Measurements from ENCODE around the gene DGKG.
A peak's percentile ranks its signal among the peaks of the same experiment; 100 is the strongest.

Gene DGKG

DNA sequence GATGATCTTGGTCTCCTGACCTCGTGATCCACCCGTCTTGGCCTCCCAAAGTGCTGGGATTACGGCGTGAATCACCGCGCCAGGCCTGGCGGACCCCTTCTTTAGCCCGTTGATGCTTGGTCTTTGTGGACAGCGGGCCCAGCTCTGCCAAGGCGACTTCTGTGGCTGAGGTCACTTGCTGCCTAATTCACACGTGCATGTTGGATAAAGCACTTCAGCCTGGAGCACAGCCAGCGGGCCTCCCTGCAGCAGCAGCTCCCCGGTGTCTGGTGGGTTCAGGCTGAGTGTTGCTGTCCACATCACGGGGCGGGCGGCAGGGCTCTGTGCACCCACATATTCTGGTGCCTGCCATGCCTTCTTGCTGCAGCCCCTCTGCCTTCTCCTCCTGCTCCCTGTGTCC lies 88.4 kb downstream of the DGKG start:
- DNase-seq (ENCODE audit: low spot score), result no peak

DNA sequence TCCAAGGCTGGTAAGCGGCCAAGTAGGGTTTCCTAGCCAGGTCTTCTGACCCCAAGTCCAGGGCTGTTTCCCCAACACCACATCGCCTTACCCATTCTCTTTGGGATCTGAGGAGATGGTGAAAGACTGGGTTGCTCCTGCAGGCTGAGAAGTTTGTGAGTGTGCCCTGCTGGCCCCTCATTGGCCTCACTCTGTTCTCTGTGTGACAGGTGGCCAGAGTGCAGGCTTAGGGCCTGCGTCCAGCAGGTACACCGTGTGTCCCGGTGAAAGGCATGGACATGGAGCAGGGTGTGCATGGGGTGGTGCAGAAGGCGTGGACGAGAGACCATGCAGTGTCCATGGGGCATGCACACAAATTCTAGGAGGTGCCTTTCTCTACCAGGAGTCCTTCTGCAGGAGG lies 91.3 kb downstream of the DGKG start:
- DNase-seq (ENCODE audit: low spot score), result no peak

DNA sequence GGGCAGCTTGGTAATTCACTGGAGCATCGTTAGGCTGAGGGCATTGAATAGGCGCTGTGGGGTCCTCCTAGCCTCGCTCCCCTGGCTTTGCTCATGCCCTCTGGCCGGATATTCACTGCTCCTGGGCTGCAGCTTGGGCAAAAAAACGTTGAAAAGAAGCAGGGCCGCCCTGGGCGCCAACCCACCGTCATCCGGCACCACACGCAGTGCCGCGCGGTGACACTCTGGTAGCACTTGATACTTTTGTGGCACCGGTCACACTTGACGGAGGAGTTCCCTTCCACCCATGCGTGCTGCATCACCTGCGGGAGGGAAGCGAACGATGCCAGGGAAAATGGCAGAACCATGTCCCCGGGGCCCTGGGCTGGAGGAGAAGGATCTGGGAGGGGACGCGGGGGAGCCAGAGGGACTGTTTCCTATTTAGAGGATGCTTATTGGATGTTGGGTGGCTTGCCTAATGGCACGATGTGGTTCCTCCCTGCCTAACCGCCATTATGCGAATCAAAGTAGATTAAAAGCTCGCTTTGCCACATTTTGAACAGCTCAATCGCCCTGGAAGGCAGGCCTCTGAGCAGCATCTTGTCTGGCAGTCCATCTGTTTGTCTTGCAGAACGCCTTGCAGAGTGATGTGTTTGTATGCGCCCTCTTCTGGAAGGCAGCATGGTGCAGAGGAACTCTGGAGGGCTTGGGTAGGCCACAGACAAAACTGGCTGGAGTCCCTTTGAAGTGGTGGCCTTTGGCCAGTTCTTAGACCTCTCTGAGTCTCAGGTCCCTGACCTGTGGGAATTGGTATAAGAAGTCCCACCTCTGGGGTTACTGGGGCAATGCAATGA lies 93.2 kb downstream of the DGKG start:
- DNase-seq (ENCODE audit: low spot score), result no peak

DNA sequence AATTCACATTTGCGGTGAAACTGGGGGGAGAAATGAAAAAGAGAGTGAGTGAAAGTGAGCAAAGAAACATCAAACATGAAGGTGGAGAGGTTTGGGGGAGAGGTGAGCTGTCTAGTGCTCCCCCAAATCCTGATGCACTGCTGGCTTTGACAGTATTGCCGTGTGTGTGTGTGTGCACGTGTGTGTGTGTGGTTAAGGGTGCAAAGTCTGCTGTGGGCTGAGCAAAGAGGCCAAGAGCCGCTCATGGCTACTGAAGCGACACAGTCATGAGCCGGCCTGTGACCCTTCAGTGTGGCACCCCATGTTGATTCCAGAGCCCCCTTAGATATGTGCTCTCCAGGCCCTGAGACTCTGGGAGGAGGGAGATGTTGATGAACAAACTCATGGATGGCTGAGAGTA lies 94.3 kb downstream of the DGKG start:
- no peak for DNase-seq (ENCODE audit: low spot score)

GRCh38 chr3:186264608-186265400 lies 97.2 kb downstream of the DGKG start:
- DNase-seq (ENCODE audit: low spot score), result no peak

- DNase-seq (ENCODE audit: low spot score), result no peak
Observed at GRCh38 chr3:186261638-186262037, 100.4 kb downstream of the DGKG start.

DNA sequence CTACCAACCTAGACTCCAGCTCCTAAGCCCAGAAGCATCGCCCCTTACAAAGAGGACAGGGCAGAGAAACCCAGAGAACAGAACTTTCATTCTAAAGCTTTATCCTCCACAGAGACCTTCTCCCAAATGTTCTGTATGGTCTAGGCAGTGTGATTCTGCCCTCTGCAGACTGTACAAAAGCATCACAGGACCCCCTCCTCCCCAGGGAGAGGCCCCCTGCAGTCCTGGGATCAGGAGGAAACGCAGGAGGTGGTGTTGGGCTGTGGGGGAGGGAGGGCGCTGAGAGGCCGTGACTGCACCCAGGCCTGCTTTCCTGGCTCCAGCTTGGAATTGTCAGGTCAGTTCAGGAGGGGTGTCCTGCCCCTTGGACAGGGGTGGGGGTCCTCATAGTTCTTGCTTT lies 101.3 kb downstream of the DGKG start:
- DNase-seq (ENCODE audit: low spot score), result no peak

DNA sequence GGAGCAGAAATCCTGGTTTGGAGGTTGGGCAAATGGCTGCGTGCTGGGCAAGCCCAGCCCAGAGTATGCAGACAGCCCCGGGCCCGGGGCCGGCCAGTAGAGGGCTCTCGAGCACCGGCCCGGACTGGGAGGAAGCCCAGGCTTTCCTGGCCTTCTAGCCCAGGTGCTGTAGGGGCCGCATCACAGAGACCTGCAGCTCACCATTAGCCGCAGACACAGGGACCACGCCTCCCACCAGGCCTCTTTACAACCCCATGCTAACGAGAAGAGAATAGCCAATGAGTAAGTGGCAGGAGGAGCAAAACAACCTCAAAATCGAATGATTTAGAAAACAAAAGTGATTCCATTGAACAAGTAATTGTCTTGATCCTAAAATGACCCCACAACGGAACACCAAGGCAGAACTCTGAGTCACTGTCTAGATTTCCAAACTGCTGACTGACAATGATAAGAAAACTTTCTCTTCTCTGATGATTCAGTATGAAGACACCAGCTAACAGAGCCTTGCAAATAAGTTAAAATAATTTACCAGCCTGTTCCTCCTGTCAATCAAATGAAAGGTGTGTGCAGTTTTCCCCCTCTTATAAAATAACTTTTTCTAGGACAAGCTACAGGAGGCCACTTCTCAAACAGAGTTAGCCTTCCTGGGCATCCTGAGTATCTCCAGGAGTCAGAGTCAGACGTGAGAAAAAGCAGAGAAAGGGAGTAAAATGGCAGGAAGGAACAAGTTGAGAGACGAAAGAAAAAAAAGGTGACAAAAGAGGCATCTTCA lies 102.2 kb downstream of the DGKG start:
- DNase-seq (ENCODE audit: low spot score), result peak; percentile 88

- DNase-seq (ENCODE audit: low spot score), result peak; percentile 40
Observed at GRCh38 chr3:186258968-186259367, 103.1 kb downstream of the DGKG start.

- DNase-seq (ENCODE audit: low spot score), result peak; percentile 27
Observed at GRCh38 chr3:186257866-186258265, 104.2 kb downstream of the DGKG start.

DNA sequence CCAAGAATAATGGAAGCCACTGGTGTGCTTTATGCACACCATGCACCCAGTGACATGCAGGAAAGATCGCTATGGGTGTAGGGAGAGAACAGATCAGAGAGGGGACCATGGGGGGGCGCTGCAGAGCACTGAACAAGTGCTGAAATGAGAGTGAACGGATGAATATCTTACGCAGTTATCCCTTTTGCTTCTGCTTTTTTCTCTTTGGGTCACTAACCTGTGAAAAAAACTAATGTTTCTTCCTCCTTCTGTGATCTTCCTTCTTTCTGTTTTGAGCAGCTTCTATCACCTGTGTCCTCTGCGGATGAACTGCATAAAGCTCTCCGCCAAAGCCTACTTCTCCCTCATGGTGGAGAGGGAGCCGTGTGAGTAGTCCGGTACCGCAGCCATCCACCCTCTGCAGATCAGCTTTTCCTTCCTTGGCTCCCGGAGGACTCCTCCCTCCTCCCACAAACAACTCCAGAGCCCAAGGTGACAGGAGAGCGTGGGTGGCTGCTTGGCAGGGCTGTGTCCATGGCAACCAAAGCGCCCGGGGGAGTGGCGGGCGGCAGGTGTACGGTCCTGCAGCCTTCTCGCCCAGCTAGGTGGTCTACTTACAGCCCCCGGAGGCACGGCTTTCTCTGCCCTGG lies 106.2 kb downstream of the DGKG start:
- DNase-seq (ENCODE audit: low spot score), result peak; percentile 41

DNA sequence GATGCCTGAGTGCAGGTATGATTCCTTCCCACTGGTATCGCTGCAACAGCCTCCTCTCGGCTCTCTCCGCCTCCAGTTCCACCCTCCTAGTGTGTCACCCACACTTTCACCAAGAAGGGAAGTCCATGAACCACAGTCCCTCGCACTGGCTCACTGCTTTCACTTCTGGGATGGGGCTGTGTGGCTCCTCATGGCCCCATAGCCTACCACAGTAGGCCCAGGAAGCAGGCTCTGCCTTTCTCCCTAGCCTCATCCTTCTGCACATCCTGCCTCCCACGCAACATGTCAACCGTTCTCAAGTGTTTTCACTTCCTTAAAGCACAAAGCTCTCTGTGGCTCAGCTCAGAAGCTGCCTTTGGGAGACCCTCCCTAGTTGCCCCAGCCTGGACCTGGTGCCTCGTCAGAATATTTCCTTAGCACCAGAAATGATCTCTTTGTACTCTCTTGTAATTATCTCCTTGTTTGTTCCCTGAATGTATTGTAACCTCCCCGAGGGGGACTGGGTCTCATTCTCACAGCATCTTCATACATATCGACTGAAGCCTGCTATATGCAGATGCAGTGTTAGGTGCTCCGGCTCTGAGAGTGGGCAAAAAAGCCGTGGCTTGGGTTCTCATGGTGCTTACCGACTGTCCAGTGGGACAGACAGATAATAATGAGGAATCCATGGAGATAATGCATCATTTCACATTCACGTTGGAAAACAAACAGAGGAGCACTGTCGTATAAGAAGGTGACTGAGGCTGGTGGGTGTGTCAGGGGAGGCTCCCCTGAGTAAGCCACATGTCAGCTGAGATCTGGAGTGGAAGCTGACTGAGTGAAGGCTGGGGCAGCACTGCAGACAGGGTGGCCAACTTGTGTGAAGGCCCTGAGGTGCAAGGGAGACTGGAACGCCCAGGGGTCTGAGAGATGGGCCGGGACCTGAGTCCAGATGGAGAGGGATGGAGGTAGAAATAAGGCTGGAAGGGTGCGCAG lies 107.1 kb downstream of the DGKG start:
- DNase-seq (ENCODE audit: low spot score), result no peak

DNA sequence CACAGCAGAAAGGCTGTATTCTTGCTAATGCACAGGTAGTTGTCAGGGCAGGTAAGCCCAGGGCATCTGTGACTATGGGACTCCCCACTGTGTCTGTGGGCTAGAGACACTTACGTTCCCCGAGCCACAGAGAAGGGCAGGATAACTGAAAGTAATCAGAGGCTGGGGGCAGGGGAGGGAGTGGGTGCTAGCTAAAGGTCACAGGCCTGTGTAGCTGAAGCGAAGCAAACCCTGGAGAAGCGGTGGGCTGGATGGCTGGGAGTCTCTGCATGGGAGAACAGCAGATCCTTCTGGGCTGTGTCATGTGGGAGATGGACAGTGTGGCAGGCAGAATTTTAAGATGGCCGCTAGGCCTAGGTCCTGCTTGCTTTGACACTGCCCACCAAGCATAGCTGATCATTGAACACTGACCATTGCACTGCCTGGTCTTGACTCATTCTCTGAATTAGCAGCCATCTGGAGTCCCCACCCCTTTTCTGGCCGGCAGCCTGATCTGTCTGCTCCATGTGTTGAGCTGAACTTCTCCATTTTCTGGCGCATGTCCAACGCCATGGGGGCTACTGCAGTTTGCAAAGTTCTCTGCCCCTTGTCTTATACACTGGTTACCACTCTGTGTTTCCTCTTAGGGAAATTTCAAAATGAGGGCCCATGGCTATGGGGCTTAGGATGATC lies 110.0 kb downstream of the DGKG start:
- DNase-seq (ENCODE audit: low spot score), result no peak

DNA sequence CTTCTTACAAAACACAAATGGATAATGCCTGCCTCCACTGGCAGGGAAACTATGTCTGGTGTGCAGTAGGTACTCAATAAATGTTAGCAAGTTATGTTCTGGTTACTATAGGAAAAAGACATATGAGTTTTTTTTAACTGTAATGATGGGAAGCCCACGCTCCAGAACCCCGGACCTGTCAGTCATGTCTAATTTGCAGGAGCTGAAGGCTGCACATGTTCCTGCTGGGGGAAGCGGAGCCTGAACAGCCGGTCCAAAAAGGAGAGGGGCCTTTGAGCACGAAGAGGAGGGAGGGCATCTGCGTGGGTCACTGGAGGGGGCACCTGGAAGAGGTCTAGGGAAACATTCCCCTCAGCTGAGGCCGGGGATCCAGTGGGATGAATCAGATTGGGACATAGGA lies 113.2 kb downstream of the DGKG start:
- no peak for DNase-seq (ENCODE audit: low spot score)

- no peak for DNase-seq (ENCODE audit: low spot score)
Observed at GRCh38 chr3:186247821-186248814, 113.9 kb downstream of the DGKG start.

DNA sequence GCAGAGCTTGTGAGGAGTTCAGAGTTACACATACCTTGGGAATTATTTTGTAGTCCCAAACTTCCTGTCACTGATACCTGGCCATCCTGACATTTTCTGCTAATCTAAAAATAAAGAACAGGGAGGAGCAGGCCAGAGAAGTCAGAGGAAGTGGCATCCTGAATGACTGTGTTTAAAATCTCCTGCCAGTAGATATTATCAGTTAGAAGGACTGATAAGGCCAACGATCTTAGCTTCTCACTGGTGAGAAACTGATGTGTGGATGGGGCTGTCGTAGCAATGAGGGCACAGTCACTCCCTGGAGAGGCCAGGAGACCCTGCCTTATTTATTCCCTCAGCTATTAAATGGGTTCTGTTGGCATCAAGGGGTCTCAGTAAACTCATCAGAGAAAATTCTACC lies 115.1 kb downstream of the DGKG start:
- no peak for DNase-seq (ENCODE audit: low spot score)

- no peak for DNase-seq (ENCODE audit: low spot score)
Observed at GRCh38 chr3:186244016-186244415, 118.0 kb downstream of the DGKG start.

GRCh38 chr3:186241910-186242821 lies 119.9 kb downstream of the DGKG start:
- peak; percentile 83 for DNase-seq (ENCODE audit: low spot score)

Data from kidney tubule cell (primary cell).